ENCODE results near the gene TMEM243. TPM values are rescaled to one million over a fixed set of nuclear protein-coding genes. Genes with fewer than 3 reads are reported as not detected.

TMEM243 gene
- polyA plus RNA-seq, 1 experiment = 50.2 TPM

- Histone ChIP-seq H3K9me3 (ENCODE audit: control insufficient read depth, insufficient read depth, low read length) (no peaks in the 10 kb centered on the region), H3K27ac (ENCODE audit: low read depth, low read length) (no peak overlapping the region), H3K4me3 (ENCODE audit: low read depth, low read length) (no peak overlapping the region), H3K27me3 (ENCODE audit: control insufficient read depth, insufficient read depth, low read length) (no peaks in the 10 kb centered on the region)
- ChIA-PET CTCF (no interaction called here), POLR2A (no interaction called here)
- no peak for TF ChIP-seq CTCF (IDR thresholded peaks at IDR 0.05; ENCODE audit: low read depth, low read length)
- DNase-seq (ENCODE audit: low read depth, low spot score) = no peak
These were observed 32.4 kb downstream of the TMEM243 start for GRCh38 chr7:87187120-87187519.

GRCh38 chr7:87179180-87179579 is 40.4 kb downstream of the TMEM243 start:
- DNase-seq (ENCODE audit: low read depth, low spot score) = no peak
- no peaks in the 10 kb centered on the region for H3K9me3 ChIP-seq (ENCODE audit: control insufficient read depth, insufficient read depth, low read length)
- ChIA-PET CTCF (no interaction called here), POLR2A (no interaction called here)
- TF ChIP-seq CTCF (IDR thresholded peaks at IDR 0.05; ENCODE audit: low read depth, low read length) = no peak
- no peaks in the 10 kb centered on the region for H3K27me3 ChIP-seq (ENCODE audit: control insufficient read depth, insufficient read depth, low read length)
- no peak overlapping the region for H3K4me3 ChIP-seq (ENCODE audit: low read depth, low read length)
- no peak overlapping the region for H3K27ac ChIP-seq (ENCODE audit: low read depth, low read length)

- TF ChIP-seq CTCF (IDR thresholded peaks at IDR 0.05; ENCODE audit: low read depth, low read length) = no peak
- Histone ChIP-seq H3K27me3 (ENCODE audit: control insufficient read depth, insufficient read depth, low read length) (no peaks in the 10 kb centered on the region), H3K9me3 (ENCODE audit: control insufficient read depth, insufficient read depth, low read length) (no peaks in the 10 kb centered on the region), H3K27ac (ENCODE audit: low read depth, low read length) (no peak overlapping the region), H3K4me3 (ENCODE audit: low read depth, low read length) (no peak overlapping the region)
- no peak for DNase-seq (ENCODE audit: low read depth, low spot score)
- CTCF ChIA-PET = no interaction called here
- POLR2A ChIA-PET = no interaction called here
These were observed 41.2 kb downstream of the TMEM243 start for GRCh38 chr7:87178320-87178719.

- no peak for TF ChIP-seq CTCF (IDR thresholded peaks at IDR 0.05; ENCODE audit: low read depth, low read length)
- POLR2A ChIA-PET = no interaction called here
- DNase-seq (ENCODE audit: low read depth, low spot score) = no peak
- no peaks in the 10 kb centered on the region for H3K27me3 ChIP-seq (ENCODE audit: control insufficient read depth, insufficient read depth, low read length)
- H3K9me3 ChIP-seq (ENCODE audit: control insufficient read depth, insufficient read depth, low read length) = no peaks in the 10 kb centered on the region; the same call in 1 of the 2 replicates
- CTCF ChIA-PET = interaction anchor here (0.8 kb wide), 1 partner anchor 26 kb away, joined by 3 read pairs; no protein-coding TSS in a partner anchor
- no peak overlapping the region for H3K4me3 ChIP-seq (ENCODE audit: low read depth, low read length)
- H3K27ac ChIP-seq (ENCODE audit: low read depth, low read length) = no peak overlapping the region
These were observed 46.1 kb downstream of the TMEM243 start for GRCh38 chr7:87173471-87173870.

- H3K9me3 ChIP-seq (ENCODE audit: control insufficient read depth, insufficient read depth, low read length) = no peaks in the 10 kb centered on the region; the same call in 1 of the 2 replicates
- H3K27ac ChIP-seq (ENCODE audit: low read depth, low read length) = no peak overlapping the region
- H3K4me3 ChIP-seq (ENCODE audit: low read depth, low read length) = no peak overlapping the region
- no peak for DNase-seq (ENCODE audit: low read depth, low spot score)
- TF ChIP-seq CTCF (IDR thresholded peaks at IDR 0.05; ENCODE audit: low read depth, low read length) = no peak
- ChIA-PET CTCF (interaction anchor here (0.5 to 1.4 kb wide), 3 partner anchors 65 to 281 kb away, joined by 3 to 7 read pairs (median 4); no protein-coding TSS in a partner anchor), POLR2A (no interaction called here)
- H3K27me3 ChIP-seq (ENCODE audit: control insufficient read depth, insufficient read depth, low read length) = no peaks in the 10 kb centered on the region
These were observed 48.1 kb downstream of the TMEM243 start for GRCh38 chr7:87171282-87171934.

Data from AG04450 (cell line).